ENCODE results near the gene ASB11. TPM values are rescaled to one million over a fixed set of nuclear protein-coding genes. Genes with fewer than 3 reads are reported as not detected.

The ASB11 gene
- total RNA-seq, 1 donor from 2014 or later = not detected

- no peak for TF ChIP-seq CTCF (IDR thresholded peaks at IDR 0.05)
- Histone ChIP-seq H3K27me3 (no peaks in the 10 kb centered on the region), H3K4me1 (no peaks in the 10 kb centered on the region), H3K36me3 (no peaks in the 10 kb centered on the region), H3K4me3 (no peak overlapping the region), H3K27ac (no peak overlapping the region), H3K9me3 (no peaks in the 10 kb centered on the region)
- DNase-seq (ENCODE audit: low spot score in 2 of 2) = no peak
- intact Hi-C loops (cut with DNase I) = no loop called here
These were observed 6.6 kb upstream of the ASB11 start for GRCh38 chrX:15322072-15322471.

GRCh38 chrX:15321447-15321846 lies 6.0 kb upstream of the ASB11 start:
- TF ChIP-seq CTCF (IDR thresholded peaks at IDR 0.05) = no peak

GRCh38 chrX:15320297-15320696 lies 4.9 kb upstream of the ASB11 start:
- no peaks in the 10 kb centered on the region for H3K36me3 ChIP-seq
- H3K9me3 ChIP-seq = no peaks in the 10 kb centered on the region
- H3K27ac ChIP-seq = no peak overlapping the region
- H3K4me3 ChIP-seq = no peak overlapping the region
- intact Hi-C loops (cut with DNase I) = no loop called here
- no peak for TF ChIP-seq CTCF (IDR thresholded peaks at IDR 0.05)
- no peak for DNase-seq (ENCODE audit: low spot score in 2 of 2)
- H3K4me1 ChIP-seq = no peaks in the 10 kb centered on the region
- H3K27me3 ChIP-seq = no peaks in the 10 kb centered on the region

More at GRCh38 chrX:15321447-15321846, 6.0 kb upstream of the ASB11 start:
- no peak overlapping the region for H3K4me3 ChIP-seq
- H3K4me1 ChIP-seq = no peaks in the 10 kb centered on the region
- no peaks in the 10 kb centered on the region for H3K9me3 ChIP-seq
- H3K27ac ChIP-seq = no peak overlapping the region
- DNase-seq (ENCODE audit: low spot score in 2 of 2) = no peak
- intact Hi-C loops (cut with DNase I) = no loop called here
- H3K27me3 ChIP-seq = no peaks in the 10 kb centered on the region
- H3K36me3 ChIP-seq = no peaks in the 10 kb centered on the region

- intact Hi-C loops (cut with DNase I) = no loop called here
- H3K4me1 ChIP-seq = no peaks in the 10 kb centered on the region
- H3K27ac ChIP-seq = no peak overlapping the region
- DNase-seq (ENCODE audit: low spot score in 2 of 2) = no peak
- no peaks in the 10 kb centered on the region for H3K9me3 ChIP-seq
- no peaks in the 10 kb centered on the region for H3K36me3 ChIP-seq
- TF ChIP-seq CTCF (IDR thresholded peaks at IDR 0.05) = no peak
- H3K27me3 ChIP-seq = no peaks in the 10 kb centered on the region
- no peak overlapping the region for H3K4me3 ChIP-seq
These were observed 3.6 kb upstream of the ASB11 start for GRCh38 chrX:15319075-15319474.

GRCh38 chrX:15314472-15314871 lies 968 bp downstream of the ASB11 start:
- no peak for TF ChIP-seq CTCF (IDR thresholded peaks at IDR 0.05)
- H3K9me3 ChIP-seq = no peaks in the 10 kb centered on the region
- H3K27ac ChIP-seq = no peak overlapping the region
- no peaks in the 10 kb centered on the region for H3K27me3 ChIP-seq
- no peak overlapping the region for H3K4me3 ChIP-seq
- intact Hi-C loops (cut with DNase I) = no loop called here
- no peaks in the 10 kb centered on the region for H3K4me1 ChIP-seq
- no peak for DNase-seq (ENCODE audit: low spot score in 2 of 2)
- no peaks in the 10 kb centered on the region for H3K36me3 ChIP-seq

- Histone ChIP-seq H3K27ac (no peak overlapping the region), H3K4me1 (no peaks in the 10 kb centered on the region), H3K36me3 (no peaks in the 10 kb centered on the region), H3K27me3 (no peaks in the 10 kb centered on the region), H3K9me3 (no peaks in the 10 kb centered on the region), H3K4me3 (no peak overlapping the region)
- TF ChIP-seq CTCF (IDR thresholded peaks at IDR 0.05) = no peak
- DNase-seq (ENCODE audit: low spot score in 2 of 2) = no peak
- intact Hi-C loops (cut with DNase I) = no loop called here
These were observed 4.3 kb downstream of the ASB11 start for GRCh38 chrX:15311119-15311518.

Measured in ascending aorta (tissue), 2 donors.